DMS53 treated with DMSO at 0.1 percent for 48 hours (cell line): ENCODE data around the gene C2CD2L.
"Not testable (repeated sequence)": the region's sequence is repeated elsewhere in the genome, so short reads cannot be mapped to it uniquely, and the experiment has no call there.

Experiments
- DNase-seq: peaks from one replicate; lab custom pipeline; 2025; ENCODE audit not compliant: unreplicated experiment; lab: John Stamatoyannopoulos, UW

Gene C2CD2L

DNA sequence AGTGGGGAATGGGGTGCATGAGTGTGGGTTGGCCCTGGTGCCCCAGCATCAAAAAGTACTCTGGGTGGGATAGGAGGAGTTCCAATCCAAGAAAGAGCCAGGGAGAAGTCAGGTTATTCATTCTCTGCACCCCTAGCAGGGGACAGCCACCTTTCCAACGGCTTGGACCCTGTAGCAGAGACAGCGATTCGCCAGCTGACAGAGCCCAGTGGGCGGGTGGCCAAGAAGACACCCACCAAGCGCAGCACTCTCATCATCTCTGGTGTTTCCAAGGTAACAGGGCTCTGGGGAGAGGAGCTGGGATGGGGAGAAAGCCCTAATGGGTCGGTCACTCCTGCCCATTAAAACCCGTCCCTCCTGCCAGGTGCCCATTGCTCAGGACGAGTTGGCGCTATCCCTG is 6.6 kb downstream of the C2CD2L start:
- DNase-seq: no peak

DNA sequence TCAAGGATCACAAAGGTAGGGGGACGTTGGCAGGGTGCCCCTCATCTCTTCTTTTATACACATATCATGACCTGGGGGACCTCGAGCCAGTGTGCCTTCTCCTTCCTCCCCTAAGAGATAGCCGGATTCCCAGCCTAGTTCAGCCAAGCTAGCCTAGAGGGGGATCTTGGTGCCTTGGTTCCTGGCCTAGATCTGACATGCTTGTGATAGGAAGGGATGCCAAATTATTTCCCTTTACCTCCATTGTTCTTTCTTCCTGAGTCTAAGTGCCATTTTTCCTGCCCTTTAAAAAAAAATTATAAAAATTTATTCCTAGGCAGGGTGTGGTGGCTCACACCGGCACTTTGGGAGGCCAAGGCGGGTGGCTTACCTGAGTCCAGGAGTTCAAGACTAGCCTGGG is 7.2 kb downstream of the C2CD2L start:
- no peak for DNase-seq

DNA sequence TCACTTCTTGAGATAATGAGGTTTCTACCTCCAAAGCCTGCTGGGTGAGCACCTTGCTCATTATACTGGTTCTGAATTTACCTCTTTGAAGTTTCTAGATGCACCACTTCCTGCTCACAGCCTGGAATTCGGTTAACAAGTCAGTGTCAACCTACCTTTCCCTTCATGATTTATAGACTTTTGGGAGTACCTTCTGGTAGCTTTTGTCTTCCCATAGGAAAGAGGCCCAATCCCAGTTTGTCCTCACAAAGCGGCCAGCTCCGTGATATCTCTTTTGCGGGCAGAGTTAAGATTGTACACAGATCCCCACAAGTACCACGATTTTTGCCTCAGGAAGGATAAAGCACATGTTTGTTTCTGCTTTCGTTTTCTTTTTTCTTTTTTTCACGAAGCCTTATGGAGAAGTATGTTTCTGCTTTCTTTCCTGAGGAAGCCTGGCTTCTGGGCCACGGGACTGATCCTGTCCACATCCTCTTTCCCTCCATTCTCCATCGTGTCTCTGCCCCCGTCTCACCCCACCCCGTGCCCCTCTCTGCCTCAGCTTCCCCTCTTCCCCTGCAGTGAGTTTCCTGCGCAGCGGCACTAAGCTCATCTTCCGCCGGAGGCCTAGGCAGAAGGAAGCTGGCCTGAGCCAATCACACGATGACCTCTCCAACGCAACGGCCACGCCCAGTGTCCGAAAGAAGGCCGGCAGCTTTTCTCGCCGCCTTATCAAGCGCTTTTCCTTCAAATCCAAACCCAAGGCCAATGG is 8.5 kb downstream of the C2CD2L start:
- DNase-seq: no peak

- DNase-seq: no peak
These were observed 9.1 kb downstream of the C2CD2L start for GRCh38 chr11:119116235-119116594.

- no peak for DNase-seq
These were observed 9.5 kb downstream of the C2CD2L start for GRCh38 chr11:119116601-119117000.

GRCh38 chr11:119117004-119117706 is 10.0 kb downstream of the C2CD2L start:
- no peak for DNase-seq

- no peak for DNase-seq
These were observed 11.1 kb downstream of the C2CD2L start for GRCh38 chr11:119118227-119118626.

GRCh38 chr11:119118946-119119345 is 11.8 kb downstream of the C2CD2L start:
- no peak for DNase-seq

DNA sequence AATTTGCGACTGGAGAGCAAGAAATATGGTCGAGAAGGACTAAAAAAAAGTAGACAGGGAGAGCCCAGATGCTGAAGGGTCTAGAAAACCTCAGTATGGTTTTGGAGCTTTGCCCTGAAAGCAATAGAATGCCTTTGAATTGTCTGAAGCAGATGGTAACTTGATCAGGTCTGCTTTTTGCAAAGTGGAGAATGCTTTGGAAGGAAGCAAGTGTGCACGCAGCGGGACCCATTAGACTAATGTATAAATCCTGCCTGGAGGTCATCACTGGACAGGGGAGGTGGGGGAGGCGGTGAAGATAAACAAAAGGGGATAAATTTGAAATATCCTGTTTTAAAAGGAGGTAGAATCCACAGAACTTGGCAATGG is 13.5 kb downstream of the C2CD2L start:
- no peak for DNase-seq

DNA sequence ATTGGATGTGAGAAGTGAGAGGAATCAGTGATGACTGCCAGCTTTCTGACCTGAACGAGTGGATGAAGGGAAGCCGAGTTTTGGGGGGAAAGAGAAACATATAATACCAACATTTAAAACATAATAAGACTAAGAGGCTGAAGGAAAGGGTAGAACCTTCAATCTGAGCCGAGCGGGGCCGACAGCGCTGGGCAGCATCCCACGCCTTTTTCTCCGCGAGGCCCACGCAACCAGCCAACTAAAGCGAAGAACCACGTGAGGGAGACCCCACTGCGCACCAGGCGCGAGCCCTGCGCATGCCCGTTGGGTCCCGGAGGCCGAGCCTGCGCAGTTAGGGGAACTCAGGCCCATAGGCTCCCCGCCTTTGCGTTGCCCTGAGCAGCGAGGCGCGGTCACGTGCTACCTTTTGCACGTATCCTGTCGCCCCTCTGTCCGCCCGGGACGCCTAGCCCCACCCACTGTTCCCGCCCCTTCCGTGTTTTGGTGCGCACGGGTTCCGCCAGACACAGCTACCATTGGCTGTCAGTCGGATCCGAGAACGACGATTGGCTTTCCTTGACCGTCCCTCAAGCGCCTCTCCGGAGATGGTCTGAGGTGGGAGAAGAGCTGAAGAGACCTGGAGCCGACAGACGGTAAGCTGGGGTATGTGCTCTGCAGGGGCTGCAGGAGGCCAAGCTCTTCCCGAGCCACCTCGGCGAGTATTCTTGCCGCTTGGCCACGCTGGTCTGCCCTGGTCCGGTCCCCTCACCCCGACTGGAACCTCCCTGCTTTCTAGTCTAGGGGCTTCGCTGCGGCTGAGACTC is 14.1 kb downstream of the C2CD2L start, which contains the start of gene HINFP:
HINFP (plus strand) TSS at position 573 of the 803 bp plus-strand sequence. CDS start 5,365 bp downstream, outside the sequence.
- peak; percentile 98 for DNase-seq

DNA sequence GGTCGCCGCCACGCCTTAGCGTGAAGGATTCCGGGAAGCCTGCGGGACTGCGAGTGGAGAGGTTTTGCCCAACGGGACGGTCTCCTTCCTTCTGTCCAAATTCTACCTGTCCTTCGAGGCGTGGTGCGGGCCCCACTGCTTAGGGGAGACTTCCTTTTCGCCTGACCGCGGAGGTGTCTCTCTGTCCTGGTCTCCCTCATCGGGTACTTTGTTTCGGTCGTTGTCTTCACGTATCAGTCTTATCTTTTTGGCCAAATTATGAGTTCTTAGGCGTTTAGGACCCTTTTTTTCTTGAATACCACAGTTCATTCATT is 14.6 kb downstream of the C2CD2L start:
- DNase-seq: no peak

GRCh38 chr11:119125821-119126220 is 18.7 kb downstream of the C2CD2L start:
- DNase-seq: no peak

DNA sequence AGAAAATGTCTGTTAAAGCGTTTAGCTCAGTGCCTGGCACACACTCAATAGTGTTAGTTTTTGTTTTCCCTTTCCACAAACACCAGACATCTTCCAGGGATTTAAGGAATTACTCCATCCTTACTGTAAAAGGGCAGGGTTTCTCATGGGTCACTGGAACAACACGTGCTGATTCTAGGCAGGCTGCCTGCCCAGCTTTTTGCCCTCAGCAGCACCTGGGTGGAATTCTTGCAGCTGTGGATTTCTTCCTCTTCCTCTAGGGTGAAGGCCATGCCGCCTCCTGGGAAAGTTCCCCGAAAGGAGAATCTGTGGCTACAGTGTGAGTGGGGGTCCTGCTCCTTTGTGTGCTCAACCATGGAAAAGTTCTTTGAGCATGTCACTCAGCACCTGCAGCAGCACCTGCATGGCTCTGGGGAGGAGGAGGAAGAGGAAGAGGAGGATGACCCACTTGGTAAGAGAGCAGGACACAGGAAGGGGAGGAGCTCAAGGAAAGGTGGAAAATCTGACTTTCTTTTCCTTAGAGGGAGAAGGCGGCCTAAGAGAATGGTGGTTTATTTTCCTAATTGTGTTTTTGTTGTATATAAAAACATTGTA is 19.6 kb downstream of the C2CD2L start:
- DNase-seq: no peak

GRCh38 chr11:119130662-119131061 is 23.5 kb downstream of the C2CD2L start:
- DNase-seq: no peak

DNA sequence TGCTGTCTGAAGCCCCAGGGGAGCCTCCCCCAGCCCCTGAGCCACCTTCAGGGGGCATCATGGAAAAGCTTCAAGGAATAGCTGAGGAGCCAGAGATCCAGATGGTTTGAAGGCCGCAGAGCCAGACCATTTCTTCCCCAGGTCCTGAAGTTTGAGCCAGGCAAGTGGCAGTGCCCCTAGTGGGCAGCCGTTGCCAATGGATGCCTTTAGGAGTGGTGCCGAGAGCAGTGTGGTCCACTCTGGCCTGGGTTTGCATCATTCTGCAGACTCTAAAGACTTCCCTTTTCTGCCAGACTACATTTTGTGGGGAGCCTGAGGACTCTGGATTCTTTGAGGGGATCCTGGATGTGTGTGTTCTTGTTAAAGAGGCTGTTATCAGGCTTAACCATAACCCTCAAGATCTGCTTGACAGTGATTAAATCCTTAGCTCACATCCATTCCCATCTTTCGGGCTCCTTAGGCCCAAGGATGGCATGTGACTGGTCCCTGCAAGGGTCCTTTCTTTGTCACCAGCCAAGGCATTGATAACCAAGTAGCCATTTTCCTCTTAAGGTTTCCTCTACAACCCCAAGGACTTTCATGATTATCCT is 27.3 kb downstream of the C2CD2L start:
- DNase-seq: no peak

- not testable (repeated sequence) for DNase-seq
These were observed 32.1 kb downstream of the C2CD2L start for GRCh38 chr11:119139276-119139675.

GRCh38 chr11:119144825-119145486 is 37.8 kb downstream of the C2CD2L start:
- DNase-seq: peak; percentile 43

- no peak for DNase-seq
These were observed 38.4 kb downstream of the C2CD2L start for GRCh38 chr11:119145551-119145950.

- DNase-seq: no peak
These were observed 40.6 kb downstream of the C2CD2L start for GRCh38 chr11:119147604-119148333.

DNA sequence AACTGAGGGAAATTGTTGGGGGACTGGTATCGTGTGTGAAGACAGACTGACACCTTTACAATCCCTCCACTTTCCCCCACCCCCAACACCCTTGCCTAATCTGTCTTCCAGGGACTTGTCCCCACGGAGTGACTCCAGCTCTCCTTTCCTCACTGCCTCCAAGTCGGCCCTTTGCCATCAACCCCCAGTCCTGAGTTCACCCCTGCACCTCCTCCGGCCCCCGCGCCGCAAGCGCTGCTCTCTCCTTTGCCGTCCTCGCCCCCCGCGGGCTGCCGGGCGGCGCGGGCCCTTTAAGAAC is 41.5 kb downstream of the C2CD2L start:
- no peak for DNase-seq
